ENCODE measurements around the gene CYS1. TPM values are rescaled to one million over a fixed set of nuclear protein-coding genes. Genes with fewer than 3 reads are reported as not detected.
A peak's percentile ranks its signal among the peaks of the same experiment; 100 is the strongest.
"Not testable (repeated sequence)": the region's sequence is repeated elsewhere in the genome, so short reads cannot be mapped to it uniquely, and the experiment has no call there.

CYS1 gene
- total RNA-seq, 3 donors from 2014 or later = 1.3 to 2.4 (median 1.6) TPM

- H3K27me3 ChIP-seq = no peaks in the 10 kb centered on the region
- intact Hi-C loops (cut with DNase I; ENCODE audit: low total_unique reads) = no loop called here
- no peaks in the 10 kb centered on the region for H3K36me3 ChIP-seq
- TF ChIP-seq, protein P1, sequence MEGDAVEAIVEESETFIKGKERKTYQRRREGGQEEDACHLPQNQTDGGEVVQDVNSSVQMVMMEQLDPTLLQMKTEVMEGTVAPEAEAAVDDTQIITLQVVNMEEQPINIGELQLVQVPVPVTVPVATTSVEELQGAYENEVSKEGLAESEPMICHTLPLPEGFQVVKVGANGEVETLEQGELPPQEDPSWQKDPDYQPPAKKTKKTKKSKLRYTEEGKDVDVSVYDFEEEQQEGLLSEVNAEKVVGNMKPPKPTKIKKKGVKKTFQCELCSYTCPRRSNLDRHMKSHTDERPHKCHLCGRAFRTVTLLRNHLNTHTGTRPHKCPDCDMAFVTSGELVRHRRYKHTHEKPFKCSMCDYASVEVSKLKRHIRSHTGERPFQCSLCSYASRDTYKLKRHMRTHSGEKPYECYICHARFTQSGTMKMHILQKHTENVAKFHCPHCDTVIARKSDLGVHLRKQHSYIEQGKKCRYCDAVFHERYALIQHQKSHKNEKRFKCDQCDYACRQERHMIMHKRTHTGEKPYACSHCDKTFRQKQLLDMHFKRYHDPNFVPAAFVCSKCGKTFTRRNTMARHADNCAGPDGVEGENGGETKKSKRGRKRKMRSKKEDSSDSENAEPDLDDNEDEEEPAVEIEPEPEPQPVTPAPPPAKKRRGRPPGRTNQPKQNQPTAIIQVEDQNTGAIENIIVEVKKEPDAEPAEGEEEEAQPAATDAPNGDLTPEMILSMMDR (IDR thresholded peaks at IDR 0.05) = no peak
- TF ChIP-seq POLR2AphosphoS5 (IDR thresholded peaks at IDR 0.05) (no peak), POLR2A (IDR thresholded peaks at IDR 0.05) (no peak)
- DNase-seq (ENCODE audit: low spot score in 2 of 2) = no peak
- H3K4me1 ChIP-seq = no peaks in the 10 kb centered on the region
- peaks cover 4 to 5% of the 10 kb centered on the region in 2 donors for H3K9me3 ChIP-seq
- no peak overlapping the region for H3K27ac ChIP-seq
- H3K4me3 ChIP-seq = no peak overlapping the region
Observed at GRCh38 chr2:10016001-10016801, 64.0 kb downstream of the CYS1 start.

DNA sequence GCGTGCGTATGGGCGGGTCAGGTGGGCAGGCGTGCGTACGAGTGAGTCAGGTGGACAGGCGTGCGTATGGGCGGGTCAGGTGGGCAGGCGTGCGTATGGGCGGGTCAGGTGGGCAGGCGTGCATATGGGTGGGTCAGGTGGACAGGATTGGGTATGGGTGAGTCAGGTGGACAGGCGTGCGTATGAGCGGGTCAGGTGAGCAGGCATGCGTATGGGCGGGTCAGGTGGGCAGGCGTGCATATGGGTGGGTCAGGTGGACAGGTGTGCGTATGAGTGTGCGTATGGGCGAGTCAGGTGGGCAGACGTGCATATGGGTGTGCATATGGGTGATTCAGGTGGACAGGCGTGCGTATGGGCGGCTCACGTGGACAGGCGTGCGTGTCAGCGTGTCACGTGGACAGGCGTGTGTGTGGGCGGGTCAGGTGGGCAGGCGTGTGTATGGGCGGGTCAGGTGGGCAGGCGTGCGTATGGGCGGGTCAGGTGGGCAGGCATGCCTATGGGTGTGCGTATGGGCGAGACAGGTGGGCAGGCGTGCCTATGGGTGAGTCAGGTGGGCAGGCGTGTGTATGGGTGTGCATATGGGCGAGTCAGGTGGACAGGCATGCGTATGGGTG, 64.7 kb downstream of the CYS1 start:
- H3K36me3 ChIP-seq; H3K27ac ChIP-seq; DNase-seq (ENCODE audit: low spot score in 2 of 2); H3K9me3 ChIP-seq; H3K4me3 ChIP-seq; intact Hi-C loops (cut with DNase I; ENCODE audit: low total_unique reads); H3K27me3 ChIP-seq; H3K4me1 ChIP-seq: not testable (repeated sequence)

- Histone ChIP-seq H3K36me3 (no peaks in the 10 kb centered on the region), H3K27ac (no peak overlapping the region), H3K4me3 (no peak overlapping the region), H3K9me3 (peaks cover 4 to 5% of the 10 kb centered on the region in 2 donors), H3K4me1 (peaks cover 7 to 9% of the 10 kb centered on the region in 2 donors), H3K27me3 (no peaks in the 10 kb centered on the region)
- TF ChIP-seq POLR2AphosphoS5 (IDR thresholded peaks at IDR 0.05) (no peak), POLR2A (IDR thresholded peaks at IDR 0.05) (no peak)
- TF ChIP-seq, protein P1 (IDR thresholded peaks at IDR 0.05) = no peak
- intact Hi-C loops (cut with DNase I; ENCODE audit: low total_unique reads) = no loop called here
- no peak for DNase-seq (ENCODE audit: low spot score in 2 of 2)
Observed at GRCh38 chr2:10014418-10015190, 65.6 kb downstream of the CYS1 start.

GRCh38 chr2:10013651-10014417, 66.4 kb downstream of the CYS1 start:
- intact Hi-C loops (cut with DNase I; ENCODE audit: low total_unique reads); H3K4me3 ChIP-seq; H3K27ac ChIP-seq; DNase-seq (ENCODE audit: low spot score in 2 of 2); H3K9me3 ChIP-seq; H3K27me3 ChIP-seq; H3K36me3 ChIP-seq: not testable (repeated sequence)
- H3K4me1 ChIP-seq = peaks cover 13 to 14% of the 10 kb centered on the region in 2 donors

DNA sequence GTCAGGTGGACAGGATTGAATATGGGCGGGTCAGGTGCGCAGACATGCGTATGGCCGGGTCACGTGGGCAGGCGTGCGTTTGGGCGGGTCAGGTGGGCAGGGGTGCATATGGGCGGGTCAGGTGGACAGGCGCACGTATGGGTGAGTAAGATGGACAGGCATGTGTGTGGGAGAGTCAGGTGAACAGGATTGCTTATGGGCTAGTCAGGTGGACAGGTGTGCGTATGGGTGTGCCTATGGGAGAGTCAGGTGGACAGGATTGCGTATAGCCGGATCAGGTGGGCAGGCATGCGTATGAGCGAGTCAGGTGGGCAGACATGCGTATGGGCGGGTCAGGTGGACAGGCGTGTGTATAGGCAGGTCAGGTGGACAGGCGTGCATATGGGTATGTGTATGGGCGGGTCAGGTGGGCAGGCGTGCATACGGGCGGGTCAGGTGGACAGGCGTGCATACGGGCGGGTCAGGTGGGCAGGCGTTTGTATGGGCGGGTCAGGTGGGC, 67.2 kb downstream of the CYS1 start:
- Histone ChIP-seq H3K9me3 (peaks cover 4 to 5% of the 10 kb centered on the region in 2 donors), H3K27ac (no peak overlapping the region), H3K36me3 (no peaks in the 10 kb centered on the region), H3K27me3 (no peaks in the 10 kb centered on the region), H3K4me1 (peaks cover 13 to 14% of the 10 kb centered on the region in 2 donors), H3K4me3 (no peak overlapping the region)
- TF ChIP-seq, protein P1 (IDR thresholded peaks at IDR 0.05) = no peak
- TF ChIP-seq POLR2AphosphoS5 (IDR thresholded peaks at IDR 0.05) = no peak
- TF ChIP-seq POLR2A (IDR thresholded peaks at IDR 0.05) = no peak
- intact Hi-C loops (cut with DNase I; ENCODE audit: low total_unique reads) = no loop called here
- DNase-seq (ENCODE audit: low spot score in 2 of 2) = no peak

DNA sequence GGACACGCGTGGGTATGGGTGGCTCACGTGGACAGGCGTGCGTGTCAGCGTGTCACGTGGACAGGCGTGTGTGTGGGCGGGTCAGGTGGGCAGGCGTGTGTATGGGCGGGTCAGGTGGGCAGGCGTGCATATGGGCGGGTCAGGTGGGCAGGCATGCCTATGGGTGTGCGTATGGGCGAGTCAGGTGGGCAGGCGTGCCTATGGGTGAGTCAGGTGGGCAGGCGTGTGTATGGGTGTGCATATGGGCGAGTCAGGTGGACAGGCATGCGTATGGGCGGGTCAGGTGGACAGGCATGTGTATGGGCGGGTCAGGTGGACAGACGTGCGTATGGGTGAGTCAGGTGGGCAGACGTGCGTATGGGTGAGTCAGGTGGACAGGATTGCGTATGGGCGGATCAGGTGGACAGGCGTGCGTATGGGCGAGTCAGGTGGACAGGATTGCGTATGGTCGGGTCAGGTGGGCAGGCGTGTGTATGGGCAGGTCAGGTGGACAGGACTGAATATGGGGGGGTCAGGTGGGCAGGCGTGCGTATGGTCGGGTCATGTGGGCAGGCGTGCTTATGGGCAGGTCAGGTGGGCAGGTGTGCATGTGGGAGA, 67.7 kb downstream of the CYS1 start:
- intact Hi-C loops (cut with DNase I; ENCODE audit: low total_unique reads); H3K27me3 ChIP-seq; H3K27ac ChIP-seq; H3K9me3 ChIP-seq; H3K36me3 ChIP-seq; DNase-seq (ENCODE audit: low spot score in 2 of 2); H3K4me3 ChIP-seq: not testable (repeated sequence)
- H3K4me1 ChIP-seq = peaks cover 13 to 14% of the 10 kb centered on the region in 2 donors

GRCh38 chr2:10011606-10012325, 68.4 kb downstream of the CYS1 start:
- peak in 1 of 2 donors; percentile 50 for DNase-seq (ENCODE audit: low spot score in 2 of 2)
- peaks cover 13 to 14% of the 10 kb centered on the region in 2 donors for H3K4me1 ChIP-seq
- H3K36me3 ChIP-seq; intact Hi-C loops (cut with DNase I; ENCODE audit: low total_unique reads); H3K27ac ChIP-seq; H3K9me3 ChIP-seq; H3K4me3 ChIP-seq; H3K27me3 ChIP-seq: not testable (repeated sequence)

Measured in breast epithelium (tissue), 4 donors.